HEK293 (cell line): Measurements from ENCODE around the gene ATP5F1D.

Source experiments
- CTCF ChIA-PET: fragments of 350-600 bp; formaldehyde crosslinking; extraction: SDS; loops from one replicate; lab custom pipeline; 2021; ENCODE audit warnings: antibody characterized with exemption; lab: Yijun Ruan, JAX
- POLR2A ChIA-PET: fragments of 300-600 bp; formaldehyde crosslinking; extraction: SDS; loops from one replicate; lab custom pipeline; 2020; ENCODE audit warnings: antibody characterized with exemption, inconsistent platforms; lab: Yijun Ruan, JAX
- H3K27ac ChIP-seq: fragments of 200-500 bp; sonication (Bioruptor generic); 2 replicates; pipeline ENCODE4 v1.5.1; 2014; ENCODE audit warnings: low read depth, low read length, control low read depth, inconsistent platforms; ENCODE audit errors: extremely low read depth
- H3K36me3 ChIP-seq, 2 experiments: fragments of 200-500 bp in 1 of 2; sonication (Bioruptor generic) in 1 of 2; 1 replicate in 1 of 2; 2 replicates in 1 of 2; pipeline ENCODE4 v1.5.1; 2014 to 2017; ENCODE audit warnings: inconsistent platforms in 2 of 2, low read length in 2 of 2; ENCODE audit not compliant: control insufficient read depth in 2 of 2, insufficient read depth in 1 of 2
- H3K4me1 ChIP-seq: fragments of 200-500 bp; sonication (Bioruptor generic); 2 replicates; pipeline ENCODE4 v1.5.1; 2014; ENCODE audit warnings: mild to moderate bottlenecking, low read length, inconsistent platforms; ENCODE audit not compliant: control insufficient read depth, insufficient read depth
- H3K4me3 ChIP-seq: 2 replicates; pipeline ENCODE4 v1.5.1; 2011; ENCODE audit warnings: low read depth, mild to moderate bottlenecking, control low read depth, low read length, moderate library complexity
- H3K9me3 ChIP-seq: fragments of 200-500 bp; sonication (Bioruptor generic); 2 replicates; pipeline ENCODE4 v1.5.1; 2014; ENCODE audit warnings: low read depth, low read length, inconsistent platforms; ENCODE audit not compliant: control insufficient read depth, insufficient read depth
- AEBP2 ChIP-seq: fragments of 450-650 bp; formaldehyde crosslinking; IDR thresholded peaks from 2 replicates; pipeline ENCODE4 v1.5.1; 2016; ENCODE audit warnings: missing biosample characterization, missing genetic modification characterization, borderline replicate concordance
- EGR2 ChIP-seq: fragments of 450-650 bp; formaldehyde crosslinking; IDR thresholded peaks from 2 replicates; pipeline ENCODE4 v1.5.1; 2016; ENCODE audit warnings: low read depth, missing biosample characterization, missing genetic modification characterization
- HOXD13 ChIP-seq: sonication (generic); formaldehyde crosslinking; IDR thresholded peaks from 2 replicates; pipeline ENCODE4 v1.8.0; 2022; ENCODE audit warnings: missing genetic modification reagents, borderline replicate concordance
- KLF1 ChIP-seq: fragments of 450-650 bp; formaldehyde crosslinking; IDR thresholded peaks from 2 replicates; pipeline ENCODE4 v1.5.1; 2016; ENCODE audit warnings: missing biosample characterization, missing genetic modification characterization
- KLF10 ChIP-seq: fragments of 450-650 bp; IDR thresholded peaks from 2 replicates; pipeline ENCODE4 v1.5.1; 2018; ENCODE audit warnings: missing biosample characterization, mild to moderate bottlenecking, missing genetic modification characterization
- KLF8 ChIP-seq: fragments of 450-650 bp; formaldehyde crosslinking; IDR thresholded peaks from 2 replicates; pipeline ENCODE4 v1.5.1; 2016; ENCODE audit warnings: missing biosample characterization, missing genetic modification characterization
- KLF9 ChIP-seq: fragments of 450-650 bp; formaldehyde crosslinking; IDR thresholded peaks from 2 replicates; pipeline ENCODE4 v1.5.1; 2016; ENCODE audit warnings: missing biosample characterization, missing genetic modification characterization, low read depth
- MEIS1 ChIP-seq: sonication (generic); formaldehyde crosslinking; IDR thresholded peaks from 2 replicates; pipeline ENCODE4 v1.8.1; 2022; ENCODE audit warnings: missing genetic modification reagents, mild to moderate bottlenecking, borderline replicate concordance
- OSR2 ChIP-seq: fragments of 450-650 bp; formaldehyde crosslinking; IDR thresholded peaks from 2 replicates; pipeline ENCODE4 v1.5.1; 2016; ENCODE audit warnings: missing biosample characterization, missing genetic modification characterization
- RBAK ChIP-seq: fragments of 450-650 bp; formaldehyde crosslinking; IDR thresholded peaks from 2 replicates; pipeline ENCODE4 v1.5.1; 2016; ENCODE audit warnings: missing biosample characterization, missing genetic modification characterization
- SP2 ChIP-seq: fragments of 450-650 bp; formaldehyde crosslinking; IDR thresholded peaks from 2 replicates; pipeline ENCODE4 v1.5.1; 2016; ENCODE audit warnings: missing biosample characterization, missing genetic modification characterization
- SP3 ChIP-seq: fragments of 450-650 bp; formaldehyde crosslinking; IDR thresholded peaks from 2 replicates; pipeline ENCODE4 v1.5.1; 2016; ENCODE audit warnings: missing biosample characterization, missing genetic modification characterization
- SP7 ChIP-seq: fragments of 450-650 bp; formaldehyde crosslinking; IDR thresholded peaks from 2 replicates; pipeline ENCODE4 v1.5.1; 2016; ENCODE audit warnings: missing biosample characterization, missing genetic modification characterization
- WT1 ChIP-seq: fragments of 450-650 bp; formaldehyde crosslinking; IDR thresholded peaks from 2 replicates; pipeline ENCODE4 v1.5.1; 2016; ENCODE audit warnings: missing biosample characterization, missing genetic modification characterization
- ZBTB11 ChIP-seq: fragments of 450-650 bp; formaldehyde crosslinking; conservative IDR thresholded peaks from 2 replicates; pipeline ENCODE4 v1.5.1; 2016; ENCODE audit warnings: low read depth, missing biosample characterization, missing genetic modification characterization
- ZFHX2 ChIP-seq: fragments of 450-650 bp; formaldehyde crosslinking; conservative IDR thresholded peaks from 2 replicates; pipeline ENCODE4 v1.5.1; 2016; ENCODE audit warnings: missing biosample characterization, missing genetic modification characterization
- ZNF112 ChIP-seq: fragments of 450-650 bp; formaldehyde crosslinking; IDR thresholded peaks from 2 replicates; pipeline ENCODE4 v1.5.0; 2017; ENCODE audit warnings: missing biosample characterization, missing genetic modification characterization
- ZNF169 ChIP-seq: fragments of 450-650 bp; formaldehyde crosslinking; IDR thresholded peaks from 2 replicates; pipeline ENCODE4 v1.5.1; 2016; ENCODE audit warnings: missing biosample characterization, missing genetic modification characterization
- ZNF184 ChIP-seq: fragments of 450-650 bp; IDR thresholded peaks from 2 replicates; pipeline ENCODE4 v1.5.1; 2018; ENCODE audit warnings: missing biosample characterization, mild to moderate bottlenecking, missing genetic modification characterization
- ZNF335 ChIP-seq: fragments of 450-650 bp; formaldehyde crosslinking; conservative IDR thresholded peaks from 2 replicates; pipeline ENCODE4 v1.5.1; 2016; ENCODE audit warnings: missing biosample characterization, missing genetic modification characterization
- ZNF404 ChIP-seq: fragments of 450-650 bp; formaldehyde crosslinking; IDR thresholded peaks from 2 replicates; pipeline ENCODE4 v1.5.1; 2017; ENCODE audit warnings: missing biosample characterization, missing genetic modification characterization
- ZNF510 ChIP-seq: fragments of 450-650 bp; formaldehyde crosslinking; IDR thresholded peaks from 2 replicates; pipeline ENCODE4 v1.5.1; 2018; ENCODE audit warnings: mild to moderate bottlenecking, missing genetic modification characterization, missing biosample characterization; ENCODE audit not compliant: insufficient replicate concordance
- ZSCAN16 ChIP-seq: fragments of 450-650 bp; formaldehyde crosslinking; IDR thresholded peaks from 2 replicates; pipeline ENCODE4 v1.5.1; 2016; ENCODE audit warnings: missing biosample characterization, missing genetic modification characterization
- TF ChIP-seq, protein P1 (sequence below): fragments of 450-650 bp; formaldehyde crosslinking; IDR thresholded peaks from 2 replicates; pipeline ENCODE4 v1.5.1; 2016; ENCODE audit warnings: missing biosample characterization, missing genetic modification characterization

Gene ATP5F1D

DNA sequence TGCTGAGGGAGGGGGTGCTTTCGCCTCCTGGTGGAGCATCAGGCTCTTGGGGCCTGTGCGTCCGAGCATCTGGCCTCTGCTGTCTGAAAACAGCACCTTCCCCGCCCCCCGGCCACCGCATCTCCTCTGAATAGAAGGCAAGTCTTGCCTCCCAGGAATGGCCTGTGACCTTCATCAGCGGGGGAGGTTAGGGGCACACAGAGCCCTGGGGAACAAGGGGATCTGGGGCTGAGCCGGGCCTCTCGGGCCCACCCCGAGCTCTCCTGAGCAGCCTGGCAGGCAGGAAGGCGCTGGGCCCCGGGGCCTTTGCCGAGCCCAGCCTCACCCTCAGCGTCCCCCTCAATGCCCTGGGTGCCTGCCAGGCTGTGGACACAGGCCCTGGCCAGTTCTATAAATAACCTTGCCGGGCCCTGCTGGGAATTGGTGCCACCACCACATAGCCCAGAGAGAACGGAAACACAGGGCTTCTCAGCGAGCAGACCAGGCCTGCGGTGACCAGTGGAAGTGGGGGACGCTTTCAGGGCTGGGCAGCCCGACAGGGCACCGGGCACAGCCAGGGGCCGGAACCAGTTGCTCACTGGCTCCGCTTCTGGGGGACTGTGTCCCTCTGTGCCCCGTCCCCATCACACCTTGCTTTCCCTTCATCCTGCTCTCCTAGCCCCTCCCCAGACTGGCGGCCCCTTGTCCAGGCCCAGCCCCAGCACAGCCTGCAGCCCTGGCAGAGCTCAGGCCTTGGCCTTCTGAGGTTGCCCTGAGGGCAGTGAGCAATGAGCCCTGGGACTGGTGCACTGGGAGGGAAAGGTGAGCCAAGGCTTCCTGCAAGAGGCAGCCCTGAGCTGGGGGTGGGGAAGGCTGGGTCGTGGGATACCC lies 26.5 kb upstream of the ATP5F1D start (continued):
- TF ChIP-seq ZBTB11 (peak; percentile 90), RBAK (tag by site-specific recombination) (no peak), ZNF510 (no peak), HOXD13 (CRISPR knock-in tag) (no peak), MEIS1 (CRISPR knock-in tag) (no peak)

DNA sequence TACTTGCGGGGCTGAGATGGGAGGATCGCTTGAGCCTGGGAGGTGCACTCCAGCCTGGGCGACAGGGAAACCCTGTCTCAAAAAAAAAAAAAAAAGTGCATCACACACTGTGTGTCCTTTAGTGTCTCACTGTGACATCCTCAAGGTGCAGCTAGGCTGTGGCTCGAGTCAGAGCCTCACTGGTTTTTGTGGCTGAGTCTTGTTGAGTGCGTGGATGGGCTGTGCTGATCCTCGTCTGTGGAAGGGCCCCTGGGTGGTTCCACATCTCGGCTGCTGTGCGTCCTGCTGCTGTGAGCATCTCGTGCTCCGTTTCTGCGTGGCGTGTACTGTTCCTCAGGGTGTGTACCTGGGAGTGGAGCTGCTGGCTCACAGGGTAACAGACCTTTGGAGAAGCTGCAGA lies 24.8 kb upstream of the ATP5F1D start:
- H3K36me3 ChIP-seq = peaks cover 11 to 43% of the 10 kb centered on the region in 2 experiments; a peak in 2 of 3 replicates
- POLR2A ChIA-PET = interaction anchor here (0.6 to 1.9 kb wide), 3 partner anchors 24 to 112 kb away, joined by 3 to 5 read pairs (median 5); partner anchors contain the start of gene CIRBP
- H3K4me1 ChIP-seq = peaks cover 12% of the 10 kb centered on the region; the same call in 1 of the 2 replicates
- TF ChIP-seq ZNF404 (tag by site-specific recombination) (no peak), AEBP2 (tag by site-specific recombination) (no peak), ZNF112 (tag by site-specific recombination) (no peak), WT1 (tag by site-specific recombination) (peak; percentile 8; the same call in 1 of the 2 replicates)
- TF ChIP-seq, all 188 proteins: peak for 1
- CTCF ChIA-PET = interaction anchor here (0.5 to 2.0 kb wide), 4 partner anchors 22 to 583 kb away, joined by 3 to 10 read pairs (median 4); no protein-coding TSS in a partner anchor
- Histone ChIP-seq H3K9me3 (no peaks in the 10 kb centered on the region), H3K27ac (no peak overlapping the region), H3K4me3 (no peak overlapping the region)

GRCh38 chr19:1217366-1217765 lies 24.2 kb upstream of the ATP5F1D start:
- Histone ChIP-seq H3K4me3 (no peak overlapping the region), H3K27ac (no peak overlapping the region), H3K4me1 (peaks cover 12% of the 10 kb centered on the region; the same call in 1 of the 2 replicates), H3K36me3 (peaks cover 7 to 49% of the 10 kb centered on the region in 2 experiments; a peak in 2 of 3 replicates), H3K9me3 (no peaks in the 10 kb centered on the region)
- POLR2A ChIA-PET = interaction anchor here (0.6 to 1.9 kb wide), 4 partner anchors 8 to 112 kb away, joined by 3 to 5 read pairs (median 4); partner anchors contain the start of gene CIRBP
- CTCF ChIA-PET = interaction anchor here (0.5 to 2.0 kb wide), 12 partner anchors 8 to 570 kb away, joined by 3 to 10 read pairs (median 3); partner anchors contain the start of gene WDR18
- TF ChIP-seq ZFHX2 (0 out of 2 replicates have a peak, but pooled peaks have one; percentile 20), EGR2 (tag by site-specific recombination) (0 out of 2 replicates have a peak, but pooled peaks have one; percentile 48), ZNF169 (tag by site-specific recombination) (no peak), KLF9 (peak; percentile 92), KLF10 (peak; percentile 76), KLF1 (peak; percentile 94), SP7 (tag by site-specific recombination) (no peak), ZNF335 (tag by site-specific recombination) (0 out of 2 replicates have a peak, but pooled peaks have one; percentile 14), SP2 (tag by site-specific recombination) (peak; percentile 34; the same call in 1 of the 2 replicates), ZSCAN16 (tag by site-specific recombination) (no peak), OSR2 (tag by site-specific recombination) (no peak), SP3 (0 out of 2 replicates have a peak, but pooled peaks have one; percentile 33), KLF8 (tag by site-specific recombination) (peak; percentile 59; the same call in 1 of the 2 replicates), ZNF184 (tag by site-specific recombination) (no peak)
- TF ChIP-seq, protein P1, sequence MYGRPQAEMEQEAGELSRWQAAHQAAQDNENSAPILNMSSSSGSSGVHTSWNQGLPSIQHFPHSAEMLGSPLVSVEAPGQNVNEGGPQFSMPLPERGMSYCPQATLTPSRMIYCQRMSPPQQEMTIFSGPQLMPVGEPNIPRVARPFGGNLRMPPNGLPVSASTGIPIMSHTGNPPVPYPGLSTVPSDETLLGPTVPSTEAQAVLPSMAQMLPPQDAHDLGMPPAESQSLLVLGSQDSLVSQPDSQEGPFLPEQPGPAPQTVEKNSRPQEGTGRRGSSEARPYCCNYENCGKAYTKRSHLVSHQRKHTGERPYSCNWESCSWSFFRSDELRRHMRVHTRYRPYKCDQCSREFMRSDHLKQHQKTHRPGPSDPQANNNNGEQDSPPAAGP (tag by site-specific recombination) = peak; percentile 46; the same call in 1 of the 2 replicates
